ENCODE results near the gene HEATR1.

GRCh38 chr1:236534151-236534651 is 70.1 kb downstream of the HEATR1 start:
- TF ChIP-seq CTCF (conservative IDR thresholded peaks at IDR 0.05; ENCODE audit: low read depth, low read length), result no peak
- no peak for TF ChIP-seq EZH2 (IDR thresholded peaks at IDR 0.05; ENCODE audit: low read length, unreplicated experiment)

Measured in PC-3 (cell line).